ACC112 (cell line): ENCODE data around the gene CMBL.

Experiments used
- H2AFZ ChIP-seq: fragments of 200-600 bp; sonication (generic); one replicate; pipeline ENCODE4 v1.6.0; 2017; ENCODE audit warnings: antibody characterized with exemption, low read length; ENCODE audit not compliant: unreplicated experiment
- H3K27ac ChIP-seq: fragments of 200-600 bp; sonication (generic); 2 replicates; pipeline ENCODE4 v1.5.1; 2014; ENCODE audit warnings: low read depth, mild to moderate bottlenecking, antibody characterized with exemption, low read length, moderate library complexity
- H3K27me3 ChIP-seq: fragments of 200-600 bp; sonication (generic); 2 replicates; pipeline ENCODE4 v1.6.1; 2014; ENCODE audit warnings: mild to moderate bottlenecking, antibody characterized with exemption, low read length, moderate library complexity, mixed read lengths; ENCODE audit not compliant: insufficient read depth
- H3K36me3 ChIP-seq: fragments of 200-600 bp; sonication (generic); 2 replicates; pipeline ENCODE4 v1.6.1; 2016; ENCODE audit warnings: mild to moderate bottlenecking, antibody characterized with exemption, low read length, moderate library complexity, mixed read lengths; ENCODE audit not compliant: insufficient read depth
- H3K4me1 ChIP-seq: fragments of 200-600 bp; sonication (generic); one replicate; pipeline ENCODE4 v1.6.1; 2016; ENCODE audit warnings: low read length, mixed read lengths; ENCODE audit not compliant: insufficient read depth, unreplicated experiment, control insufficient read depth
- H3K4me3 ChIP-seq: fragments of 200-600 bp; sonication (generic); 2 replicates; pipeline ENCODE4 v1.5.1; 2014; ENCODE audit warnings: mild to moderate bottlenecking, low read depth, low read length
- H3K79me2 ChIP-seq: fragments of 200-600 bp; sonication (generic); one replicate; pipeline ENCODE4 v1.6.0; 2016; ENCODE audit warnings: low read length; ENCODE audit not compliant: control insufficient read depth, unreplicated experiment, insufficient read depth

CMBL gene

DNA sequence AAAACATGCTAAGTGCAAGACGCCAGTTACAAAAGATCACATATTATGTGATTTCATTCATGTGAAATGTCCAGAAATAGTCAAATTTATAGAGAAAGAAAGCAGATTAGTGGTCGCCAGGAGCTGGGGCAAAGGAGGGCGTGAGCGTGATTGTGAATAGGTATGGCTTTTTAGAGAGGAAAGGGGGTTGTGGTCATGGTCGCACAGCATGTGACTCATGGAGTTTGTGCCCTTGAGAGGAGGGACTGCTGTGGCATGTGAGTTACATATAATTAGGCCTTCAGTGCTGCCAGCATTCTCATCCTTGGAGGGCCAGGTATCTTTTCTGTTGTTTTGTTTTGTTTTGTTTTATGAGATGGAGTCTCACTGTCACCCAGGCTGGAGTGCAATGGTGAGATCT lies 24.6 kb upstream of the CMBL start:
- Histone ChIP-seq H2AFZ (no peak overlapping the region), H3K27ac (no peak overlapping the region), H3K4me1 (peaks cover 38% of the 10 kb centered on the region), H3K4me3 (no peak overlapping the region), H3K36me3 (no peaks in the 10 kb centered on the region), H3K79me2 (no peaks in the 10 kb centered on the region), H3K27me3 (peaks cover 4% of the 10 kb centered on the region; the same call in 1 of the 2 replicates)

DNA sequence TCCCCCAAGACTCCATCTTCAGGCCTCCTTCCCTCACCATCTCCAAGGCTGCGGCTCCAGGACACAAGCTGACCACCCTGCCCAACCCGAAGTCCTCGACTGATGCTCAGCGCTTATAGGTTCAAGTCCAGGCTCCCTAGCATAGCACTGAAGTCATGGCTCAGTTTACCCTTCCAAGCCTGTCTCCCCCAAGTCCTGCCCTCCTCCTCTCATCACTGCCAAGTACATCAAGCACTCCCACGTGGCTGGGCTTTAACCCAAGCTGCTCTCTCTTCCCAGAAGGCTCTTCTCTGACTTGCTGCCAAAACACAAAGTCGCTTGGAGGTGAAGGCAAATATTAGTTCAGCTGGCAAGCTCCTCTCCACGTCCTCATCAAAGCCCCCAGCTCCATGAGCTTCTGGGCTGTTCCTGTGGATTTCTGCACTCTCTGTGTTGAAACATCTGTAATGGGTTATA lies 23.7 kb upstream of the CMBL start:
- Histone ChIP-seq H2AFZ (no peak overlapping the region), H3K4me3 (no peak overlapping the region), H3K27me3 (peaks cover 4% of the 10 kb centered on the region; the same call in 1 of the 2 replicates), H3K4me1 (peaks cover 38% of the 10 kb centered on the region), H3K79me2 (no peaks in the 10 kb centered on the region), H3K36me3 (no peaks in the 10 kb centered on the region), H3K27ac (no peak overlapping the region)

- Histone ChIP-seq H3K27me3 (peaks cover 4% of the 10 kb centered on the region; the same call in 1 of the 2 replicates), H3K4me1 (peaks cover 38% of the 10 kb centered on the region), H3K4me3 (no peak overlapping the region), H3K79me2 (no peaks in the 10 kb centered on the region), H3K27ac (peak overlapping the region; percentile 14; the same call in 1 of the 2 replicates), H3K36me3 (no peaks in the 10 kb centered on the region), H2AFZ (no peak overlapping the region)
Observed at GRCh38 chr5:10330511-10331230, 23.0 kb upstream of the CMBL start.

DNA sequence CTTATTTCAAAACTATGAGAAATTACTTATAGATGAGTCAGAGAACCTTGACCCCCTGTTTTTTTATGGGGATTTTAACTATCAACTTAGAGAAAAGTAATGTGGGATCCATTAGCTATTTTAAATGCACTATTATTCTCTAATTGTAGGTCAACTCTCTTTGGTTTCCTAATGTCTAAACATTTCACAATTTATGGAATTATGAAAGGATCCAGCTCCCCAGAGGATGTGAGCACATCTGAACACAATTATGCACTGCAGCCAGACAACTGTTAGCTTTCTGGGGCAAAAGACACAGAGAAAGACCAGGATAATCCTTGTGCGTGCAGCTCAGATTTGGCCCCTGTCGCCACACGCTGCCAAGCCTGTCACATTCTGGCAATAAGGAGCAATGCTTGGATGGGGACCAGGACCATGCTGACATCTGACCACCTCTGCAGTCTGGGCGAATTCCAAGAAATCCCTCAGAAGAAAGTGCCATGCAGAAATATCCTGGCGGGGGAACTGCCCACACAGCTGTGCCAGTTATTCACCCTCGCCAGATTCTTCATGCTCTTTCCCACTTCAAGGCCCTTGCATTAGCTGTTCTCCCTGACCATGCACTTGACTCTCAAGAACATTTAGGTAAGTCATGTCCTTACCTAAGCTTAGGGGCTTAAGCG lies 22.2 kb upstream of the CMBL start:
- no peak overlapping the region for H3K4me3 ChIP-seq
- no peaks in the 10 kb centered on the region for H3K36me3 ChIP-seq
- H2AFZ ChIP-seq, result no peak overlapping the region
- H3K27me3 ChIP-seq, result peaks cover 4% of the 10 kb centered on the region; the same call in 1 of the 2 replicates
- peaks cover 38% of the 10 kb centered on the region for H3K4me1 ChIP-seq
- H3K79me2 ChIP-seq, result no peaks in the 10 kb centered on the region
- H3K27ac ChIP-seq, result peak overlapping the region; percentile 40; the same call in 1 of the 2 replicates

DNA sequence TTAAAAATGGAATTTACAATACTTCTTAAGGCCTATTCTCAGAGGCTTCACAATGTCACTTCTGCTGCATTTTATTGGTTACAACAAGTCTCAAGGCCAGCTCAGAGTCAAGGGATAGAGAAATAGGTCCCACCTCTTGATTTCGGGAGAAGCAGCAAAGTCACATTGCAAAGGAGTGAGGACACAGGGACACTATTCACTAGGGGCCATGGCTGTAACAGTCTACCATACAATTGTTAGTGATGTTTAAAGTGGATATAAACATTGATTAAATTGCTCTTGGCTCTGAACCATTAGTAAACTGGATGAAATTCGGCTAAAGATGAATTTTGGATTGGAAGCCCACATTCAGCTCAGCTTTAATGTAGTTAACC lies 21.7 kb upstream of the CMBL start:
- peaks cover 4% of the 10 kb centered on the region; the same call in 1 of the 2 replicates for H3K27me3 ChIP-seq
- peak overlapping the region; percentile 40 for H3K27ac ChIP-seq
- no peak overlapping the region for H3K4me3 ChIP-seq
- H2AFZ ChIP-seq, result no peak overlapping the region
- H3K36me3 ChIP-seq, result no peaks in the 10 kb centered on the region
- H3K79me2 ChIP-seq, result no peaks in the 10 kb centered on the region
- H3K4me1 ChIP-seq, result peaks cover 38% of the 10 kb centered on the region

DNA sequence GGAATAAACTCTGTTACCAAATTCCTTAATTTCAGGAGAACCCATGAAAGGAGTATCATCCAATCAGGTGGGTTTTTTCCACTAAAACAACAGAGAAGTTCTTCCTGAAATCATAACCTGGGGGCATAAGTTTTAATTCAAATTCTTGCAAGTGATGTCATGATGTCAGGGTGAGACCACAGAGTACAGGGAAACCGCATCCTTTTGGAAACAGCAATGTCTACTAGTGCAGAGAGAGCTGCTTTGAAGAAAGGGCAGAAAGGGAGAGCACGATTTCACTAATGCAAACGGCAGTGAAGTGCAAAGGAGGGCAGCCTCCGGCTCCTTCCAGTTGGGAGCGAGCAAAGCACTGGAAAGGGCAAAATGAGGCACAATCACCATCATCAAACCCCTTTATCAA lies 20.6 kb upstream of the CMBL start:
- no peak overlapping the region for H2AFZ ChIP-seq
- no peak overlapping the region for H3K4me3 ChIP-seq
- H3K27me3 ChIP-seq, result peaks cover 3% of the 10 kb centered on the region; the same call in 1 of the 2 replicates
- H3K4me1 ChIP-seq, result peaks cover 38% of the 10 kb centered on the region
- no peaks in the 10 kb centered on the region for H3K79me2 ChIP-seq
- H3K27ac ChIP-seq, result no peak overlapping the region
- no peaks in the 10 kb centered on the region for H3K36me3 ChIP-seq

- Histone ChIP-seq H3K4me1 (peaks cover 12% of the 10 kb centered on the region), H3K79me2 (no peaks in the 10 kb centered on the region), H3K36me3 (no peaks in the 10 kb centered on the region), H2AFZ (no peak overlapping the region), H3K4me3 (no peak overlapping the region), H3K27me3 (no peaks in the 10 kb centered on the region), H3K27ac (no peak overlapping the region)
Observed at GRCh38 chr5:10324518-10325370, 17.0 kb upstream of the CMBL start.

GRCh38 chr5:10323588-10324488 lies 16.1 kb upstream of the CMBL start:
- peaks cover 12% of the 10 kb centered on the region for H3K4me1 ChIP-seq
- H3K36me3 ChIP-seq, result no peaks in the 10 kb centered on the region
- H3K27me3 ChIP-seq, result no peaks in the 10 kb centered on the region
- H3K79me2 ChIP-seq, result no peaks in the 10 kb centered on the region
- no peak overlapping the region for H3K27ac ChIP-seq
- H3K4me3 ChIP-seq, result no peak overlapping the region
- no peak overlapping the region for H2AFZ ChIP-seq

DNA sequence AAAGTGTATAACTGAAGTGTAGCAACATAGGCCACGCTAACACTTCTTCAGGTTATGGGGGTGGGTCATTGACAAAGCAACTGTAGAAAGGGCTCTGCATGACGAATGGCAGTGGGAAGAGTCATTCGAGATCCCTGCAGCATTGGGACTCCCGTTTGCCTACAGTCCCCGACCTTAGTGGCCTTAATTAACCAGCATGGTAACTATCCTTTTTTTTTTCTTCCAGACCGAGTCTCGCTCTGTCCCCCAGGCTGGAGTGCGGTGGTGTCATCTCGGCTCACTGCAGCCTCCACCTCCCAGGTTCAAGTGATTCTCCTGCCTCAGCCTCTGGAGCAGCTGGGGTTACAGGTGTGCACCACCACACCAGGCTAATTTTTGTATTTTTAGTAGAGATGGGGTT lies 14.2 kb upstream of the CMBL start:
- H3K79me2 ChIP-seq, result no peaks in the 10 kb centered on the region
- peaks cover 10% of the 10 kb centered on the region for H3K4me1 ChIP-seq
- no peaks in the 10 kb centered on the region for H3K27me3 ChIP-seq
- no peak overlapping the region for H2AFZ ChIP-seq
- H3K27ac ChIP-seq, result no peak overlapping the region
- H3K4me3 ChIP-seq, result no peak overlapping the region
- H3K36me3 ChIP-seq, result no peaks in the 10 kb centered on the region

DNA sequence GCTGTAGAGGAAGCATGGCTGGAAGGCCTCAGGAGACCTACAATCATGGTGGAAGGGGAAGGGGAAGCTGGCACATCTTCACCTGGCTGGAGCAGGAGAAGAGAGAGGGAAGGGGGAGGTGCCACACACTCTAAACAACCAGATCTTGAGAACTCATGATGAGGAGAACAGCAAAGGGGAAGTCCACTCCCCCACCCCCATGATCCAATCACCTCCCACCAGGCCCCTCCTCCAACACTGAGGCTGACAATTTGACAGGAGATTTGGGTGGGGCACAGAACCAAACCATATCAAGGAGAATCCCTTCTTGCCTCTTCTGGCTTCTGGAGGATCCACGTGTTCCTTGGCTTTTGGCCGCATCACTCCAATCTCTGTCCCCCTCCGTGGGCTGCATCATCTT lies 13.1 kb upstream of the CMBL start:
- Histone ChIP-seq H3K4me3 (no peak overlapping the region), H3K36me3 (no peaks in the 10 kb centered on the region), H3K27me3 (no peaks in the 10 kb centered on the region), H3K27ac (no peak overlapping the region), H3K79me2 (no peaks in the 10 kb centered on the region), H2AFZ (no peak overlapping the region), H3K4me1 (peaks cover 10% of the 10 kb centered on the region)
